HCT116 (cell line): ENCODE data around the gene ENGASE. TPM values are rescaled to one million over a fixed set of nuclear protein-coding genes. Genes with fewer than 3 reads are reported as not detected.
A peak's percentile ranks its signal among the peaks of the same experiment; 100 is the strongest.

Experiments used
- ATAC-seq: fragments of 200-7000 bp; cut with Tn5 transposase; 2 replicates; pipeline ENCODE4 v1.9.1; 2020; ENCODE audit warnings: mild to moderate bottlenecking, moderate library complexity
- BruUV-seq: library from RNA; stranded (reverse); fragments of 400-500 nt; replicated peaks from 2 replicates; lab custom pipeline; 2021; lab: Mats Ljungman, UMichigan
- CTCF ChIA-PET: fragments of 300-600 bp; sonication (Branson Sonifier 250); formaldehyde crosslinking; loops from one replicate; lab custom pipeline; 2021; ENCODE audit warnings: antibody characterized with exemption; lab: Charles Lee
- POLR2A ChIA-PET: fragments of 300-600, 350-600 bp; sonication (Branson Sonifier 250); formaldehyde crosslinking; loops from one replicate; lab custom pipeline; 2021; ENCODE audit warnings: antibody characterized with exemption; lab: Charles Lee
- RAD21 ChIA-PET, 2 experiments: fragments of 300-600 bp; sonication (Branson Sonifier 250); formaldehyde crosslinking; loops; one replicate each; lab custom pipeline; 2023; ENCODE audit warnings: low total read pairs in 2 of 2; ENCODE audit not compliant: uncharacterized antibody in 2 of 2, unreplicated experiment in 2 of 2, low non-redundant PET in 1 of 2; lab: Charles Lee
- DNase-seq: peaks from one replicate; pipeline ENCODE4 v3.0.0-alpha.2; 2010; ENCODE audit warnings: low read depth, low spot score
- H2AFZ ChIP-seq: fragments of 200-600 bp; shearing (Covaris generic), sonication (generic); 2 replicates; pipeline ENCODE4 v1.6.1; 2017; ENCODE audit warnings: low read depth, mixed run types, mixed read lengths, antibody characterized with exemption, low read length; ENCODE audit not compliant: poor library complexity, severe bottlenecking
- H3K27ac ChIP-seq: 2 replicates; pipeline ENCODE4 v1.5.1; 2012; ENCODE audit warnings: low read depth, low read length
- H3K27me3 ChIP-seq: fragments of 200-600 bp; sonication (generic); 2 replicates; pipeline ENCODE4 v1.6.1; 2016; ENCODE audit warnings: mixed run types, low read length, mixed read lengths; ENCODE audit not compliant: insufficient read depth
- H3K36me3 ChIP-seq, 2 experiments: fragments of 200-500 bp in 1 of 2; fragments of 200-600 bp in 1 of 2; sonication (Bioruptor generic) in 1 of 2; sonication (generic) in 1 of 2; 2 replicates each; pipeline versions ENCODE4 v1.5.1 to v1.6.1; 2014 to 2016; ENCODE audit warnings: low read length in 2 of 2, inconsistent platforms in 1 of 2, mixed read lengths in 1 of 2, mixed run types in 1 of 2; ENCODE audit not compliant: insufficient read depth in 2 of 2, control insufficient read depth in 1 of 2
- H3K4me1 ChIP-seq, 2 experiments: fragments of 200-600 bp in 1 of 2; sonication (generic) in 1 of 2; 2 replicates each; pipeline versions ENCODE4 v1.5.1 to v1.6.1; 2012 to 2017; ENCODE audit warnings: low read length in 2 of 2, inconsistent platforms in 1 of 2, mild to moderate bottlenecking in 1 of 2, mixed read lengths in 1 of 2, mixed run types in 1 of 2, moderate library complexity in 1 of 2; ENCODE audit not compliant: insufficient read depth in 2 of 2, control insufficient read depth in 1 of 2
- H3K4me2 ChIP-seq: fragments of 200-600 bp; sonication (generic); 2 replicates; pipeline ENCODE4 v1.6.1; 2017; ENCODE audit warnings: mixed run types, low read length, mixed read lengths
- H3K4me3 ChIP-seq, 2 experiments: fragments of 200-600 bp in 1 of 2; sonication (generic) in 1 of 2; replicated peaks in 1 of 2; 2 replicates each; pipeline ENCODE4 v1.5.1; 2011 to 2016; ENCODE audit warnings: low read length in 2 of 2, control low read depth in 1 of 2, low read depth in 1 of 2, mild to moderate bottlenecking in 1 of 2, mixed read lengths in 1 of 2, mixed run types in 1 of 2
- H3K79me2 ChIP-seq: fragments of 200-600 bp; sonication (generic); 2 replicates; pipeline ENCODE4 v1.6.1; 2017; ENCODE audit warnings: mild to moderate bottlenecking, mixed run types, low read length, moderate library complexity, mixed read lengths; ENCODE audit not compliant: insufficient read depth
- H3K9ac ChIP-seq: fragments of 200-600 bp; sonication (generic); 2 replicates; pipeline ENCODE4 v1.6.1; 2016; ENCODE audit warnings: low read length, mixed read lengths
- H3K9me2 ChIP-seq: fragments of 200-600 bp; sonication (generic), shearing (Covaris generic); 2 replicates; pipeline ENCODE4 v1.6.1; 2017; ENCODE audit warnings: mixed run types, mild to moderate bottlenecking, moderate library complexity; ENCODE audit not compliant: insufficient read depth
- H3K9me3 ChIP-seq, 2 experiments: fragments of 200-500 bp in 1 of 2; fragments of 200-600 bp in 1 of 2; sonication (Bioruptor generic) in 1 of 2; sonication (generic) in 1 of 2; 2 replicates each; pipeline ENCODE4 v1.6.1; 2014 to 2017; ENCODE audit warnings: low read length in 2 of 2, mixed read lengths in 2 of 2, inconsistent platforms in 1 of 2, low read depth in 1 of 2, mild to moderate bottlenecking in 1 of 2, mixed run types in 1 of 2, moderate library complexity in 1 of 2; ENCODE audit not compliant: control insufficient read depth in 1 of 2, insufficient read depth in 1 of 2
- H4K20me1 ChIP-seq: fragments of 200-600 bp; sonication (generic), shearing (Covaris generic); 2 replicates; pipeline ENCODE4 v1.6.1; 2017; ENCODE audit warnings: mixed run types, mild to moderate bottlenecking, moderate library complexity; ENCODE audit not compliant: insufficient read depth
- CBX3 ChIP-seq: IDR thresholded peaks from 2 replicates; pipeline ENCODE4 v1.6.1; 2012; ENCODE audit warnings: low read depth
- CEBPB ChIP-seq: IDR thresholded peaks from 2 replicates; pipeline ENCODE4 v1.6.1; 2012; ENCODE audit warnings: low read depth
- EGR1 ChIP-seq: IDR thresholded peaks from 2 replicates; pipeline ENCODE4 v1.6.1; 2012; ENCODE audit warnings: low read depth
- ELF1 ChIP-seq: IDR thresholded peaks from 2 replicates; pipeline ENCODE4 v1.6.1; 2012; ENCODE audit warnings: low read depth, borderline replicate concordance
- FOSL1 ChIP-seq: IDR thresholded peaks from 2 replicates; pipeline ENCODE4 v1.6.1; 2012; ENCODE audit warnings: low read depth
- JUND ChIP-seq: IDR thresholded peaks from 2 replicates; pipeline ENCODE4 v1.6.1; 2012
- POLR2AphosphoS5 ChIP-seq: IDR thresholded peaks from 2 replicates; pipeline ENCODE4 v1.6.1; 2011; ENCODE audit warnings: mild to moderate bottlenecking, low read depth, low read length, moderate library complexity
- RAD21 ChIP-seq: IDR thresholded peaks from 2 replicates; pipeline ENCODE4 v1.6.1; 2012; ENCODE audit warnings: low read depth, mild to moderate bottlenecking
- SIN3A ChIP-seq: IDR thresholded peaks from 2 replicates; pipeline ENCODE4 v1.6.1; 2012; ENCODE audit warnings: low read depth
- SP1 ChIP-seq: IDR thresholded peaks from 2 replicates; pipeline ENCODE4 v1.6.1; 2012; ENCODE audit warnings: low read depth
- YY1 ChIP-seq: IDR thresholded peaks from 2 replicates; pipeline ENCODE4 v1.6.1; 2011; ENCODE audit warnings: low read length, low read depth, moderate library complexity, mild to moderate bottlenecking; ENCODE audit not compliant: insufficient replicate concordance; ENCODE audit errors: extremely low read depth
- ZFX ChIP-seq: fragments of 450-650 bp; IDR thresholded peaks from 2 replicates; pipeline ENCODE4 v1.6.1; 2017
- intact Hi-C: fragments of 100-400 bp; cut with micrococcal nuclease; formaldehyde crosslinking; loops from 2 replicates; pipeline ENCODE4 v1.10.0; 2022
- total RNA-seq: library from RNA; stranded (reverse); gene quantifications from one replicate; pipeline ENCODE4 v1.2.1, GENCODE V29; 2021; ENCODE audit not compliant: unreplicated experiment
- TF ChIP-seq, protein P1 (sequence below): IDR thresholded peaks from 2 replicates; pipeline ENCODE4 v1.6.1; 2012; ENCODE audit warnings: low read depth
- TF ChIP-seq, protein P2 (sequence below), 3 experiments: fragments of 200-600 bp in 1 of 3; sonication (generic) in 1 of 3; IDR thresholded peaks in 2 of 3; conservative IDR thresholded peaks in 1 of 3; 2 replicates each; pipeline ENCODE4 v1.5.1; 2012 to 2017; ENCODE audit warnings: low read depth in 2 of 3, low read length in 2 of 3, antibody characterized with exemption in 1 of 3, borderline replicate concordance in 1 of 3, control low read depth in 1 of 3, mild to moderate bottlenecking in 1 of 3, mixed read lengths in 1 of 3, mixed run types in 1 of 3, moderate library complexity in 1 of 3; ENCODE audit not compliant: insufficient read depth in 1 of 3
- TF ChIP-seq, protein P3 (sequence below): IDR thresholded peaks from 2 replicates; pipeline ENCODE4 v1.6.1; 2011; ENCODE audit warnings: mild to moderate bottlenecking, low read length, moderate library complexity; ENCODE audit not compliant: insufficient replicate concordance; ENCODE audit errors: extremely low read depth
- TF ChIP-seq, protein P4 (sequence below): IDR thresholded peaks from 2 replicates; pipeline ENCODE4 v1.6.1; 2012

The ENGASE gene
- total RNA-seq, 1 experiment from 2014 or later, result 54.2 TPM

DNA sequence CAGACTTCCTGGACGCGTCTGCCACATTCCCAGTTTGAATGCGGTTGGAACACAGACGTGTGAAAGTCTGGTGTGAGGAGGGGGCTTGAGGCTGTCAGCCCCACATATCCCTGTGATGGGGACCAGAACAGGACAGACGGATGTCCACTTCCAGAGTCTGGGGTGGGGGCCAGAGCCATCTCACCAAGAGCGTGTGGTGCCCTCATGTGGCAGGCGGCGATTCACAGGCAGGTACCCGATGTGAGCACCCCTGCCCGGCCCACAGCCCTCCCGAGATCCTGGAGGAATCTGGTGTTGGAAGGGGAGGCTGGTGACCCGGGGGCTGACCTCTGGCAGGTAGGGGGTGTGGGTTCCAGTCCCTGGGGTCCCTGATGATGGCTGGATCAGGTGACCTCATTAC is 51.5 kb downstream of the ENGASE start:
- no peak overlapping the region for H3K27ac ChIP-seq
- no peaks in the 10 kb centered on the region for H3K4me1 ChIP-seq
- H3K9me2 ChIP-seq, result no peaks in the 10 kb centered on the region
- POLR2A ChIA-PET, result no interaction called here
- H4K20me1 ChIP-seq, result no peaks in the 10 kb centered on the region
- DNase-seq (no peak), ATAC-seq (peak; percentile 87)
- intact Hi-C loops, result loop anchor here (1.0 kb wide), 1 partner anchor 39 kb away; no protein-coding TSS in a partner anchor
- H3K79me2 ChIP-seq, result no peaks in the 10 kb centered on the region
- no peak overlapping the region for H3K4me3 ChIP-seq
- no TSS peak for BruUV-seq
- no peaks in the 10 kb centered on the region for H3K9me3 ChIP-seq
- CTCF ChIA-PET, result no interaction called here
- RAD21 ChIA-PET, result no interaction called here
- no peak overlapping the region for H2AFZ ChIP-seq
- TF ChIP-seq ELF1, result no peak
- TF ChIP-seq JUND, result no peak
- TF ChIP-seq SP1, result no peak
- peak; percentile 64 for TF ChIP-seq RAD21
- TF ChIP-seq YY1, result no peak
- TF ChIP-seq, protein P1, sequence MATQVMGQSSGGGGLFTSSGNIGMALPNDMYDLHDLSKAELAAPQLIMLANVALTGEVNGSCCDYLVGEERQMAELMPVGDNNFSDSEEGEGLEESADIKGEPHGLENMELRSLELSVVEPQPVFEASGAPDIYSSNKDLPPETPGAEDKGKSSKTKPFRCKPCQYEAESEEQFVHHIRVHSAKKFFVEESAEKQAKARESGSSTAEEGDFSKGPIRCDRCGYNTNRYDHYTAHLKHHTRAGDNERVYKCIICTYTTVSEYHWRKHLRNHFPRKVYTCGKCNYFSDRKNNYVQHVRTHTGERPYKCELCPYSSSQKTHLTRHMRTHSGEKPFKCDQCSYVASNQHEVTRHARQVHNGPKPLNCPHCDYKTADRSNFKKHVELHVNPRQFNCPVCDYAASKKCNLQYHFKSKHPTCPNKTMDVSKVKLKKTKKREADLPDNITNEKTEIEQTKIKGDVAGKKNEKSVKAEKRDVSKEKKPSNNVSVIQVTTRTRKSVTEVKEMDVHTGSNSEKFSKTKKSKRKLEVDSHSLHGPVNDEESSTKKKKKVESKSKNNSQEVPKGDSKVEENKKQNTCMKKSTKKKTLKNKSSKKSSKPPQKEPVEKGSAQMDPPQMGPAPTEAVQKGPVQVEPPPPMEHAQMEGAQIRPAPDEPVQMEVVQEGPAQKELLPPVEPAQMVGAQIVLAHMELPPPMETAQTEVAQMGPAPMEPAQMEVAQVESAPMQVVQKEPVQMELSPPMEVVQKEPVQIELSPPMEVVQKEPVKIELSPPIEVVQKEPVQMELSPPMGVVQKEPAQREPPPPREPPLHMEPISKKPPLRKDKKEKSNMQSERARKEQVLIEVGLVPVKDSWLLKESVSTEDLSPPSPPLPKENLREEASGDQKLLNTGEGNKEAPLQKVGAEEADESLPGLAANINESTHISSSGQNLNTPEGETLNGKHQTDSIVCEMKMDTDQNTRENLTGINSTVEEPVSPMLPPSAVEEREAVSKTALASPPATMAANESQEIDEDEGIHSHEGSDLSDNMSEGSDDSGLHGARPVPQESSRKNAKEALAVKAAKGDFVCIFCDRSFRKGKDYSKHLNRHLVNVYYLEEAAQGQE, result no peak
- no peak for TF ChIP-seq ZFX
- TF ChIP-seq FOSL1, result no peak
- TF ChIP-seq, protein P2, sequence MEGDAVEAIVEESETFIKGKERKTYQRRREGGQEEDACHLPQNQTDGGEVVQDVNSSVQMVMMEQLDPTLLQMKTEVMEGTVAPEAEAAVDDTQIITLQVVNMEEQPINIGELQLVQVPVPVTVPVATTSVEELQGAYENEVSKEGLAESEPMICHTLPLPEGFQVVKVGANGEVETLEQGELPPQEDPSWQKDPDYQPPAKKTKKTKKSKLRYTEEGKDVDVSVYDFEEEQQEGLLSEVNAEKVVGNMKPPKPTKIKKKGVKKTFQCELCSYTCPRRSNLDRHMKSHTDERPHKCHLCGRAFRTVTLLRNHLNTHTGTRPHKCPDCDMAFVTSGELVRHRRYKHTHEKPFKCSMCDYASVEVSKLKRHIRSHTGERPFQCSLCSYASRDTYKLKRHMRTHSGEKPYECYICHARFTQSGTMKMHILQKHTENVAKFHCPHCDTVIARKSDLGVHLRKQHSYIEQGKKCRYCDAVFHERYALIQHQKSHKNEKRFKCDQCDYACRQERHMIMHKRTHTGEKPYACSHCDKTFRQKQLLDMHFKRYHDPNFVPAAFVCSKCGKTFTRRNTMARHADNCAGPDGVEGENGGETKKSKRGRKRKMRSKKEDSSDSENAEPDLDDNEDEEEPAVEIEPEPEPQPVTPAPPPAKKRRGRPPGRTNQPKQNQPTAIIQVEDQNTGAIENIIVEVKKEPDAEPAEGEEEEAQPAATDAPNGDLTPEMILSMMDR (IDR thresholded peaks at IDR 0.05 in 2 of 3, conservative IDR thresholded peaks at IDR 0.05 in 1 of 3; ENCODE audit: borderline replicate concordance in 1 of 3, insufficient read depth in 1 of 3, low read depth in 2 of 3, low read length in 2 of 3), result peak; percentile 38 to 66 (median 58); a peak in 5 of 6 replicates
- TF ChIP-seq, protein P3, sequence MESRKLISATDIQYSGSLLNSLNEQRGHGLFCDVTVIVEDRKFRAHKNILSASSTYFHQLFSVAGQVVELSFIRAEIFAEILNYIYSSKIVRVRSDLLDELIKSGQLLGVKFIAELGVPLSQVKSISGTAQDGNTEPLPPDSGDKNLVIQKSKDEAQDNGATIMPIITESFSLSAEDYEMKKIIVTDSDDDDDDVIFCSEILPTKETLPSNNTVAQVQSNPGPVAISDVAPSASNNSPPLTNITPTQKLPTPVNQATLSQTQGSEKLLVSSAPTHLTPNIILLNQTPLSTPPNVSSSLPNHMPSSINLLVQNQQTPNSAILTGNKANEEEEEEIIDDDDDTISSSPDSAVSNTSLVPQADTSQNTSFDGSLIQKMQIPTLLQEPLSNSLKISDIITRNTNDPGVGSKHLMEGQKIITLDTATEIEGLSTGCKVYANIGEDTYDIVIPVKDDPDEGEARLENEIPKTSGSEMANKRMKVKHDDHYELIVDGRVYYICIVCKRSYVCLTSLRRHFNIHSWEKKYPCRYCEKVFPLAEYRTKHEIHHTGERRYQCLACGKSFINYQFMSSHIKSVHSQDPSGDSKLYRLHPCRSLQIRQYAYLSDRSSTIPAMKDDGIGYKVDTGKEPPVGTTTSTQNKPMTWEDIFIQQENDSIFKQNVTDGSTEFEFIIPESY, result no peak
- TF ChIP-seq EGR1, result no peak
- no peak for TF ChIP-seq CEBPB
- TF ChIP-seq, protein P4, sequence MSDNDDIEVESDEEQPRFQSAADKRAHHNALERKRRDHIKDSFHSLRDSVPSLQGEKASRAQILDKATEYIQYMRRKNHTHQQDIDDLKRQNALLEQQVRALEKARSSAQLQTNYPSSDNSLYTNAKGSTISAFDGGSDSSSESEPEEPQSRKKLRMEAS, result no peak
- no peak for TF ChIP-seq SIN3A
- TF ChIP-seq POLR2AphosphoS5, result no peak
- TF ChIP-seq CBX3, result no peak
- H3K9ac ChIP-seq, result no peak overlapping the region
- H3K27me3 ChIP-seq, result peaks cover 45% of the 10 kb centered on the region
- no peak overlapping the region for H3K4me2 ChIP-seq
- no peaks in the 10 kb centered on the region for H3K36me3 ChIP-seq
